GM12865 (cell line): ENCODE data around the gene PPM1H.

Experiments
- DNase-seq: peaks from one replicate; pipeline ENCODE4 v3.0.0; 2010; ENCODE audit warnings: low read depth
- H3K4me3 ChIP-seq: 2 replicates; pipeline ENCODE4 v1.5.1; 2011; ENCODE audit warnings: mild to moderate bottlenecking, low read depth, low read length, control low read depth
- TF ChIP-seq, protein P1 (sequence below): IDR thresholded peaks from 2 replicates; pipeline ENCODE4 v1.5.1; 2011; ENCODE audit warnings: low read length, control low read depth, low read depth, inconsistent platforms; ENCODE audit not compliant: insufficient read depth; ENCODE audit errors: missing control alignments

The PPM1H gene

DNA sequence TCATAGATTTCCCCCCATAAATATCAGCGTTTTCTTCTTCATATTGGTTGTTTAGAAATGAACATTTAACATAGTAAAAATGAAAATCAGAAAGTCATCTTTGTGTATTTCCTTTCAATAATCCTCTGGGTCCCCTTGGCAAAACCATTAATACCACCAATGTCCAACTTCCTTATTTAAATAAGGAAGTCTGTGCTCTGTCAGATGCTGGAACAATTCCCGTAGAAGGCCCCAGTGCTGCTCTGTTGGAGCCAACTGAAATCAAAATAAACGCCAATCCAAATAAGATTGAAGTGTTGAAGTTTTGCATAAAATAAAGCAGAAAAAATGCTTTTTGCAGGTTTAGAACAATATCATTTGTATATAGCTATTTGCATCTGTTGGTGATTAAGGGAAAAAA lies 93.1 kb downstream of the PPM1H start:
- no peak overlapping the region for H3K4me3 ChIP-seq
- TF ChIP-seq, protein P1, sequence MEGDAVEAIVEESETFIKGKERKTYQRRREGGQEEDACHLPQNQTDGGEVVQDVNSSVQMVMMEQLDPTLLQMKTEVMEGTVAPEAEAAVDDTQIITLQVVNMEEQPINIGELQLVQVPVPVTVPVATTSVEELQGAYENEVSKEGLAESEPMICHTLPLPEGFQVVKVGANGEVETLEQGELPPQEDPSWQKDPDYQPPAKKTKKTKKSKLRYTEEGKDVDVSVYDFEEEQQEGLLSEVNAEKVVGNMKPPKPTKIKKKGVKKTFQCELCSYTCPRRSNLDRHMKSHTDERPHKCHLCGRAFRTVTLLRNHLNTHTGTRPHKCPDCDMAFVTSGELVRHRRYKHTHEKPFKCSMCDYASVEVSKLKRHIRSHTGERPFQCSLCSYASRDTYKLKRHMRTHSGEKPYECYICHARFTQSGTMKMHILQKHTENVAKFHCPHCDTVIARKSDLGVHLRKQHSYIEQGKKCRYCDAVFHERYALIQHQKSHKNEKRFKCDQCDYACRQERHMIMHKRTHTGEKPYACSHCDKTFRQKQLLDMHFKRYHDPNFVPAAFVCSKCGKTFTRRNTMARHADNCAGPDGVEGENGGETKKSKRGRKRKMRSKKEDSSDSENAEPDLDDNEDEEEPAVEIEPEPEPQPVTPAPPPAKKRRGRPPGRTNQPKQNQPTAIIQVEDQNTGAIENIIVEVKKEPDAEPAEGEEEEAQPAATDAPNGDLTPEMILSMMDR = no peak
- DNase-seq = no peak

GRCh38 chr12:62840806-62841205 lies 94.1 kb downstream of the PPM1H start:
- DNase-seq = no peak
- TF ChIP-seq, protein P1 = no peak
- H3K4me3 ChIP-seq = no peak overlapping the region

- no peak overlapping the region for H3K4me3 ChIP-seq
- no peak for DNase-seq
- TF ChIP-seq, protein P1 = no peak
These were observed 94.9 kb downstream of the PPM1H start for GRCh38 chr12:62839869-62840660.

DNA sequence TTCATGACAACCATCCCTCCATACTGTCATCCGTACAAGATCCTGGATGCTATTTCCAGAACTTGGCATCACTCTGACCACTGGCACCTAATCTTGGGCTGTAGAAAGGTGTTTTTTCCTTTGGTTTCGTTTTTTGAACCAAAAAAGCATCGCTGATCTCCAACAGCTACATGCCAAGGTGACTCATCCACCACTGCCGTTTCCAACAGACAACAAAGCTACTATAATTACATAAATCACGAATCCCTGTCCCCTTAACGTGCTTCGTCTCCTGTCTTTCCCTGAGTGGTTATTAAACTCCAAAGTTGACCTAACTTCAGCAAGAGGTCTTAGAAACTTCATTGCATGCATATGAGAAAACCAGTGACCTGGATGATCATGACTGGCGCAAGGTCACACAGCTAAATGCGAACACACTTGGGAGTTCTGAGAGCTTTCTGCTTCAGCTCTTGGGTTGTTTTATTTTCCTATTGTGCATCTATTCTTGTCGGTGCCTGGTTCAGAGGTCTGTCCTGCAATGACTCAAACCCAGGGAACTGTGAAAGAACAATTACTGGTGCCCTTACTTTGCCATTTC lies 99.9 kb downstream of the PPM1H start:
- peak; percentile 73 for DNase-seq
- TF ChIP-seq, protein P1 = no peak
- peak overlapping the region; percentile 7; the same call in 1 of the 2 replicates for H3K4me3 ChIP-seq

DNA sequence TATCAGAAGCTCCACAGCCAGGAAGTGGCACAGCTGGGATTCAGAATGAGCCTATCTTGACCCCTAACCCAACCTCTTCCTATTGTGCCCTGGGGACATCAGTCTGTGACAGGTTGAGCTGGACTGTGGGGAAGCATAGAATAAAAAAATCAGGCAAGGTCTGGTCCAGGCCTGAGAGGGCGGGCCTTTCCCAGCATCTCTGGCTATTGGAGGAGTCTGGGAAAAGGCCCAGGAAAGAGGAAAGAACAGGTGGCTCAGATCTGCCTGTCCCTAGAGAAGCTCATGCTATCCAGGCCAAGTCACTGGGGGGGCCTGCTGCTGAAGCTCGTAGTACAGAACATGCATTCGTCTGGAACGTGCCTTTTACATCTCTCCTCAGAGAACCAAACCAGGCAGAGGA lies 100.5 kb downstream of the PPM1H start:
- TF ChIP-seq, protein P1 = no peak
- no peak overlapping the region for H3K4me3 ChIP-seq
- DNase-seq = peak; percentile 19

GRCh38 chr12:62833634-62834033 lies 101.3 kb downstream of the PPM1H start:
- no peak for DNase-seq
- TF ChIP-seq, protein P1 = no peak
- H3K4me3 ChIP-seq = no peak overlapping the region
